ENCODE data around the gene STK31.

Gene STK31

DNA sequence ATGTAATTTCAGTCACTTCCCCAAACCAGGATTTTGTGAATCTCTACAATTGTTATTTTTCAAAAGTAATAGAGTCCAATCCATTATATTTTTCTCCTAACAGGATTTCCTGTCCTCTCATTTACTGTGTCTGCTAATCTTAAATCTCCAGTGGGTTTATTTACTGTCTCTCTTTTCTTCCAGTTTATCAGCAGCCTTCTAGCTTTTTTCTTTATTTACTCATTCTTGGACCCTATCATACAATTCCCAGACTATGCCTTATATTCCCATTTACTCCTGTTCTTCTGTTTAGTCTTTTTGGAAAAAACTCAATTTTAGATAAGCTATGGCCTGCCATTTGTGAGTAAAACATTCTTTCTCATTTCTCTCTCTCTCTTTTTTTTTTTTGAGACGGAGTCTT is 94.7 kb downstream of the STK31 start (continued):
- TF ChIP-seq, protein P1, sequence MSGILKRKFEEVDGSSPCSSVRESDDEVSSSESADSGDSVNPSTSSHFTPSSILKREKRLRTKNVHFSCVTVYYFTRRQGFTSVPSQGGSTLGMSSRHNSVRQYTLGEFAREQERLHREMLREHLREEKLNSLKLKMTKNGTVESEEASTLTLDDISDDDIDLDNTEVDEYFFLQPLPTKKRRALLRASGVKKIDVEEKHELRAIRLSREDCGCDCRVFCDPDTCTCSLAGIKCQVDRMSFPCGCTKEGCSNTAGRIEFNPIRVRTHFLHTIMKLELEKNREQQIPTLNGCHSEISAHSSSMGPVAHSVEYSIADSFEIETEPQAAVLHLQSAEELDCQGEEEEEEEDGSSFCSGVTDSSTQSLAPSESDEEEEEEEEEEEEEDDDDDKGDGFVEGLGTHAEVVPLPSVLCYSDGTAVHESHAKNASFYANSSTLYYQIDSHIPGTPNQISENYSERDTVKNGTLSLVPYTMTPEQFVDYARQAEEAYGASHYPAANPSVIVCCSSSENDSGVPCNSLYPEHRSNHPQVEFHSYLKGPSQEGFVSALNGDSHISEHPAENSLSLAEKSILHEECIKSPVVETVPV (CRISPR knock-in tag; IDR thresholded peaks at IDR 0.05) = no peak
- TF ChIP-seq ISL1 (CRISPR knock-in tag; IDR thresholded peaks at IDR 0.05) (no peak), ZNF70 (CRISPR knock-in tag; IDR thresholded peaks at IDR 0.05) (no peak), OSR1 (CRISPR knock-in tag; IDR thresholded peaks at IDR 0.05) (no peak)

DNA sequence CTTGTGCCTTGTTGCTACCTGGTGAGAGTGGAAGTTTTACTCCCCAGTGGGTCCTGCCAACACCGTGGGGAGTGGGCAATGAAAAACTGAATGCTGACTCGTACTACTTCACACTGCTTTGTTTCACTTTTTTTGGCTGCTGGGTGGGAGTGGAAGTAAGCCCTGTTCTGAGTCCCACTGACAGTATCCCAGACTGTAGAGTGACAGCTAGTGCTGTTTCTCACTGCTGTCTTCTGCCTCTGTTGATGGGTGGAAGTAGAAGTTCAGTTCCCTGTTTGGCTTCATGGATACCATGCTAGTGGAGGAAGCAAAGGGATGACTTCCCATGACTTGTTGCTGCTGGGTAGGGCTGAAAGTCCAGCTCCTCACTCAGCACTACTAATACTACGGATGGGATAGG is 98.4 kb downstream of the STK31 start:
- TF ChIP-seq ZFP30 (CRISPR knock-in tag; IDR thresholded peaks at IDR 0.05) (no peak), PPARA (CRISPR knock-in tag; IDR thresholded peaks at IDR 0.05; ENCODE audit: borderline replicate concordance) (no peak), ZNF565 (CRISPR knock-in tag; conservative IDR thresholded peaks at IDR 0.05; ENCODE audit: low read depth) (no peak), TCF4 (CRISPR knock-in tag; IDR thresholded peaks at IDR 0.05; ENCODE audit: borderline replicate concordance) (no peak), OSR1 (CRISPR knock-in tag; IDR thresholded peaks at IDR 0.05) (no peak)
- TF ChIP-seq, protein P2, sequence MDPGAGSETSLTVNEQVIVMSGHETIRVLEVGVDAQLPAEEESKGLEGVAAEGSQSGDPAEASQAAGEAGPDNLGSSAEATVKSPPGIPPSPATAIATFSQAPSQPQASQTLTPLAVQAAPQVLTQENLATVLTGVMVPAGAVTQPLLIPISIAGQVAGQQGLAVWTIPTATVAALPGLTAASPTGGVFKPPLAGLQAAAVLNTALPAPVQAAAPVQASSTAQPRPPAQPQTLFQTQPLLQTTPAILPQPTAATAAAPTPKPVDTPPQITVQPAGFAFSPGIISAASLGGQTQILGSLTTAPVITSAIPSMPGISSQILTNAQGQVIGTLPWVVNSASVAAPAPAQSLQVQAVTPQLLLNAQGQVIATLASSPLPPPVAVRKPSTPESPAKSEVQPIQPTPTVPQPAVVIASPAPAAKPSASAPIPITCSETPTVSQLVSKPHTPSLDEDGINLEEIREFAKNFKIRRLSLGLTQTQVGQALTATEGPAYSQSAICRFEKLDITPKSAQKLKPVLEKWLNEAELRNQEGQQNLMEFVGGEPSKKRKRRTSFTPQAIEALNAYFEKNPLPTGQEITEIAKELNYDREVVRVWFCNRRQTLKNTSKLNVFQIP (CRISPR knock-in tag; IDR thresholded peaks at IDR 0.05; ENCODE audit: borderline replicate concordance, low read depth) = no peak
- TF ChIP-seq, protein P3, sequence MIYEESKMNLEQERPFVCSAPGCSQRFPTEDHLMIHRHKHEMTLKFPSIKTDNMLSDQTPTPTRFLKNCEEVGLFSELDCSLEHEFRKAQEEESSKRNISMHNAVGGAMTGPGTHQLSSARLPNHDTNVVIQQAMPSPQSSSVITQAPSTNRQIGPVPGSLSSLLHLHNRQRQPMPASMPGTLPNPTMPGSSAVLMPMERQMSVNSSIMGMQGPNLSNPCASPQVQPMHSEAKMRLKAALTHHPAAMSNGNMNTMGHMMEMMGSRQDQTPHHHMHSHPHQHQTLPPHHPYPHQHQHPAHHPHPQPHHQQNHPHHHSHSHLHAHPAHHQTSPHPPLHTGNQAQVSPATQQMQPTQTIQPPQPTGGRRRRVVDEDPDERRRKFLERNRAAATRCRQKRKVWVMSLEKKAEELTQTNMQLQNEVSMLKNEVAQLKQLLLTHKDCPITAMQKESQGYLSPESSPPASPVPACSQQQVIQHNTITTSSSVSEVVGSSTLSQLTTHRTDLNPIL (CRISPR knock-in tag; IDR thresholded peaks at IDR 0.05; ENCODE audit: low read depth) = no peak
- ATAC-seq = no peak

- TF ChIP-seq ZNF8 (CRISPR knock-in tag; IDR thresholded peaks at IDR 0.05) = no peak
- TF ChIP-seq ZFP3 (CRISPR knock-in tag; IDR thresholded peaks at IDR 0.05) = no peak
- TF ChIP-seq, protein P4, sequence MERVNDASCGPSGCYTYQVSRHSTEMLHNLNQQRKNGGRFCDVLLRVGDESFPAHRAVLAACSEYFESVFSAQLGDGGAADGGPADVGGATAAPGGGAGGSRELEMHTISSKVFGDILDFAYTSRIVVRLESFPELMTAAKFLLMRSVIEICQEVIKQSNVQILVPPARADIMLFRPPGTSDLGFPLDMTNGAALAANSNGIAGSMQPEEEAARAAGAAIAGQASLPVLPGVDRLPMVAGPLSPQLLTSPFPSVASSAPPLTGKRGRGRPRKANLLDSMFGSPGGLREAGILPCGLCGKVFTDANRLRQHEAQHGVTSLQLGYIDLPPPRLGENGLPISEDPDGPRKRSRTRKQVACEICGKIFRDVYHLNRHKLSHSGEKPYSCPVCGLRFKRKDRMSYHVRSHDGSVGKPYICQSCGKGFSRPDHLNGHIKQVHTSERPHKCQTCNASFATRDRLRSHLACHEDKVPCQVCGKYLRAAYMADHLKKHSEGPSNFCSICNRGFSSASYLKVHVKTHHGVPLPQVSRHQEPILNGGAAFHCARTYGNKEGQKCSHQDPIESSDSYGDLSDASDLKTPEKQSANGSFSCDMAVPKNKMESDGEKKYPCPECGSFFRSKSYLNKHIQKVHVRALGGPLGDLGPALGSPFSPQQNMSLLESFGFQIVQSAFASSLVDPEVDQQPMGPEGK (CRISPR knock-in tag; IDR thresholded peaks at IDR 0.05; ENCODE audit: borderline replicate concordance) = no peak
- no peak for TF ChIP-seq TOX (CRISPR knock-in tag; IDR thresholded peaks at IDR 0.05; ENCODE audit: borderline replicate concordance)
- no peak for TF ChIP-seq BACH2 (CRISPR knock-in tag; IDR thresholded peaks at IDR 0.05; ENCODE audit: borderline replicate concordance)
- no peak for TF ChIP-seq ZFP30 (CRISPR knock-in tag; IDR thresholded peaks at IDR 0.05)
- no peak for TF ChIP-seq ISL1 (CRISPR knock-in tag; IDR thresholded peaks at IDR 0.05)
- no peak for TF ChIP-seq ESRRG (CRISPR knock-in tag; IDR thresholded peaks at IDR 0.05)
- TF ChIP-seq SNAI2 (CRISPR knock-in tag; IDR thresholded peaks at IDR 0.05) = no peak
- TF ChIP-seq ZNF70 (CRISPR knock-in tag; IDR thresholded peaks at IDR 0.05) = no peak
- no peak for TF ChIP-seq ZC3H10 (CRISPR knock-in tag; IDR thresholded peaks at IDR 0.05)
- no peak for TF ChIP-seq CSDC2 (CRISPR knock-in tag; IDR thresholded peaks at IDR 0.05)
- TF ChIP-seq, protein P5, sequence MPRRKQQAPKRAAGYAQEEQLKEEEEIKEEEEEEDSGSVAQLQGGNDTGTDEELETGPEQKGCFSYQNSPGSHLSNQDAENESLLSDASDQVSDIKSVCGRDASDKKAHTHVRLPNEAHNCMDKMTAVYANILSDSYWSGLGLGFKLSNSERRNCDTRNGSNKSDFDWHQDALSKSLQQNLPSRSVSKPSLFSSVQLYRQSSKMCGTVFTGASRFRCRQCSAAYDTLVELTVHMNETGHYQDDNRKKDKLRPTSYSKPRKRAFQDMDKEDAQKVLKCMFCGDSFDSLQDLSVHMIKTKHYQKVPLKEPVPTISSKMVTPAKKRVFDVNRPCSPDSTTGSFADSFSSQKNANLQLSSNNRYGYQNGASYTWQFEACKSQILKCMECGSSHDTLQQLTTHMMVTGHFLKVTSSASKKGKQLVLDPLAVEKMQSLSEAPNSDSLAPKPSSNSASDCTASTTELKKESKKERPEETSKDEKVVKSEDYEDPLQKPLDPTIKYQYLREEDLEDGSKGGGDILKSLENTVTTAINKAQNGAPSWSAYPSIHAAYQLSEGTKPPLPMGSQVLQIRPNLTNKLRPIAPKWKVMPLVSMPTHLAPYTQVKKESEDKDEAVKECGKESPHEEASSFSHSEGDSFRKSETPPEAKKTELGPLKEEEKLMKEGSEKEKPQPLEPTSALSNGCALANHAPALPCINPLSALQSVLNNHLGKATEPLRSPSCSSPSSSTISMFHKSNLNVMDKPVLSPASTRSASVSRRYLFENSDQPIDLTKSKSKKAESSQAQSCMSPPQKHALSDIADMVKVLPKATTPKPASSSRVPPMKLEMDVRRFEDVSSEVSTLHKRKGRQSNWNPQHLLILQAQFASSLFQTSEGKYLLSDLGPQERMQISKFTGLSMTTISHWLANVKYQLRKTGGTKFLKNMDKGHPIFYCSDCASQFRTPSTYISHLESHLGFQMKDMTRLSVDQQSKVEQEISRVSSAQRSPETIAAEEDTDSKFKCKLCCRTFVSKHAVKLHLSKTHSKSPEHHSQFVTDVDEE (CRISPR knock-in tag; IDR thresholded peaks at IDR 0.05) = no peak
- TF ChIP-seq TCF4 (CRISPR knock-in tag; IDR thresholded peaks at IDR 0.05; ENCODE audit: borderline replicate concordance) = no peak
- no peak for TF ChIP-seq RARB (CRISPR knock-in tag; IDR thresholded peaks at IDR 0.05)
- no peak for TF ChIP-seq ZNF565 (CRISPR knock-in tag; conservative IDR thresholded peaks at IDR 0.05; ENCODE audit: low read depth)
- TF ChIP-seq, protein P1 (CRISPR knock-in tag; IDR thresholded peaks at IDR 0.05) = no peak
- no peak for ATAC-seq
Observed at GRCh38 chr7:23810099-23810498, 100.1 kb downstream of the STK31 start.

Measured in SK-N-SH treated with all-trans-retinoic acid at 6 μM for 48 hours (cell line).